Endothelial cell of umbilical vein (primary cell): ENCODE results near the gene TBX5. TPM values are rescaled to one million over a fixed set of nuclear protein-coding genes. Genes with fewer than 3 reads are reported as not detected.

ENCODE experiments used
- BruUV-seq: library from RNA; stranded (reverse); fragments of 400-500 nt; replicated peaks from 2 replicates; lab custom pipeline; 2021; lab: Mats Ljungman, UMichigan
- CTCF ChIA-PET: fragments of 300-600, 350-600 bp; sonication (Branson Sonifier 250); formaldehyde crosslinking; loops from one replicate; lab custom pipeline; 2021; ENCODE audit warnings: antibody characterized with exemption, inconsistent platforms; lab: Charles Lee
- POLR2A ChIA-PET: fragments of 300-600, 350-600 bp; sonication (Branson Sonifier 250); formaldehyde crosslinking; loops from one replicate; lab custom pipeline; 2021; ENCODE audit warnings: antibody characterized with exemption, inconsistent platforms; lab: Charles Lee
- DNase-seq: peaks from one replicate; pipeline ENCODE4 v3.0.0-alpha.2; 2011; ENCODE audit warnings: low read depth, low spot score
- FAIRE-seq: peaks from 2 replicates; lab custom pipeline; 2011; peaks lifted over from hg19 to GRCh38; lab: Jason Lieb, UNC
- H2AFZ ChIP-seq: 2 replicates; pipeline ENCODE4 v1.6.0; 2012; ENCODE audit warnings: low read depth, low read length, control low read depth, inconsistent platforms
- H3K27ac ChIP-seq: 2 replicates; pipeline ENCODE4 v1.5.1; 2011; ENCODE audit warnings: low read depth, mild to moderate bottlenecking, control low read depth, low read length, moderate library complexity; ENCODE audit not compliant: insufficient read depth
- H3K27me3 ChIP-seq, 2 experiments: 2 replicates each; pipeline versions ENCODE4 v1.6.0 to v1.6.1; 2011; ENCODE audit warnings: low read length in 2 of 2, mixed read lengths in 1 of 2; ENCODE audit not compliant: control insufficient read depth in 2 of 2, insufficient read depth in 2 of 2
- H3K36me3 ChIP-seq, 2 experiments: 2 replicates in 1 of 2; 3 replicates in 1 of 2; pipeline ENCODE4 v1.5.1; 2011; ENCODE audit warnings: low read length in 2 of 2, mild to moderate bottlenecking in 1 of 2, moderate library complexity in 1 of 2; ENCODE audit not compliant: control insufficient read depth in 2 of 2, insufficient read depth in 2 of 2; ENCODE audit errors: extremely low read depth in 1 of 2
- H3K4me1 ChIP-seq: 3 replicates; pipeline ENCODE4 v1.5.1; 2011; ENCODE audit warnings: mild to moderate bottlenecking, low read length; ENCODE audit not compliant: control insufficient read depth, insufficient read depth; ENCODE audit errors: extremely low read depth
- H3K4me2 ChIP-seq: 2 replicates; pipeline ENCODE4 v1.6.1; 2011; ENCODE audit warnings: low read length, control low read depth, mixed read lengths; ENCODE audit not compliant: insufficient read depth
- H3K4me3 ChIP-seq, 3 experiments: fragments of 200-600 bp in 1 of 3; sonication (generic), shearing (Covaris generic) in 1 of 3; replicated peaks in 1 of 3; 2 replicates each; pipeline ENCODE4 v1.5.1; 2011 to 2016; ENCODE audit warnings: control low read depth in 3 of 3, low read length in 3 of 3, mild to moderate bottlenecking in 2 of 3, inconsistent platforms in 1 of 3, low read depth in 1 of 3, moderate library complexity in 1 of 3; ENCODE audit not compliant: insufficient read depth in 1 of 3
- H3K79me2 ChIP-seq: 2 replicates; pipeline ENCODE4 v1.6.0; 2012; ENCODE audit warnings: low read length, inconsistent platforms; ENCODE audit not compliant: control insufficient read depth, insufficient read depth
- H3K9ac ChIP-seq: replicated peaks from 2 replicates; pipeline ENCODE3; 2011; ENCODE audit warnings: low read length, control low read depth; ENCODE audit not compliant: insufficient read depth; ENCODE audit errors: extremely low read depth
- H3K9me1 ChIP-seq: replicated peaks from 3 replicates; pipeline ENCODE4 v1.6.0; 2011; ENCODE audit warnings: mild to moderate bottlenecking, low read length; ENCODE audit not compliant: control insufficient read depth, insufficient read depth; ENCODE audit errors: extremely low read depth
- H3K9me3 ChIP-seq: replicated peaks from 2 replicates; pipeline ENCODE4 v1.5.1; 2012; ENCODE audit warnings: low read length, inconsistent platforms; ENCODE audit not compliant: control insufficient read depth, insufficient read depth
- H4K20me1 ChIP-seq: replicated peaks from 2 replicates; pipeline ENCODE3; 2011; ENCODE audit warnings: mild to moderate bottlenecking, low read length; ENCODE audit not compliant: control insufficient read depth, insufficient read depth; ENCODE audit errors: extremely low read depth
- EZH2 ChIP-seq: IDR thresholded peaks from 2 replicates; pipeline ENCODE4 v1.6.1; 2012; ENCODE audit warnings: borderline replicate concordance, low read depth, mild to moderate bottlenecking, moderate library complexity, low read length, inconsistent platforms; ENCODE audit not compliant: severe bottlenecking
- FOS ChIP-seq: IDR thresholded peaks from 2 replicates; pipeline ENCODE4 v1.6.1; 2011; ENCODE audit warnings: mild to moderate bottlenecking, low read length, moderate library complexity, borderline replicate concordance; ENCODE audit not compliant: insufficient read depth
- GATA2 ChIP-seq: IDR thresholded peaks from 2 replicates; pipeline ENCODE4 v1.7.0; 2011; ENCODE audit warnings: low read depth, mild to moderate bottlenecking, moderate library complexity, mixed read lengths, low read length; ENCODE audit not compliant: insufficient read length, insufficient read depth
- JUN ChIP-seq: IDR thresholded peaks from 2 replicates; pipeline ENCODE4 v1.6.1; 2011; ENCODE audit warnings: borderline replicate concordance, low read depth; ENCODE audit not compliant: insufficient read length, insufficient read depth
- MYC ChIP-seq: IDR thresholded peaks from one replicate; pipeline ENCODE4 v1.6.1; 2011; ENCODE audit warnings: mild to moderate bottlenecking, low read depth, low read length
- POLR2A ChIP-seq: IDR thresholded peaks from 2 replicates; pipeline ENCODE4 v1.6.1; 2012; ENCODE audit warnings: low read depth, mild to moderate bottlenecking, control low read depth, low read length
- POLR2AphosphoS5 ChIP-seq: IDR thresholded peaks from 2 replicates; pipeline ENCODE4 v1.6.1; 2012; ENCODE audit warnings: low read depth, mild to moderate bottlenecking, control low read depth, low read length, moderate library complexity; ENCODE audit not compliant: insufficient read depth
- dilution Hi-C: fragments of 300-500 bp; cut with MboI; formaldehyde crosslinking; loops from one replicate; pipeline ENCODE4 v1.15.0; 2019; ENCODE audit warnings: low sequenced_read_pairs; ENCODE audit not compliant: extremely low pct_ligation_motif_present
- intact Hi-C: fragments of 100-400 bp; cut with micrococcal nuclease; formaldehyde crosslinking; loops from one replicate; pipeline ENCODE4 v1.10.0; 2022
- polyA plus RNA-seq, 4 experiments: library from polyadenylated mRNA; depleted of rRNA in 3 of 4; stranded (reverse) in 3 of 4; unstranded in 1 of 4; fragments of >200 nt; gene quantifications; 2 replicates each; pipeline versions ENCODE4 v1.2.1 to v1.2.3, GENCODE V29; 2011 to 2012; ENCODE audit warnings: missing spikeins in 1 of 4
- total RNA-seq: library from RNA; stranded (reverse); gene quantifications from 2 replicates; pipeline ENCODE4 v1.2.3, GENCODE V29; 2021
- TF ChIP-seq, protein P1 (sequence below), 2 donors: IDR thresholded peaks; 1 replicate in 1 of 2; 2 replicates in 1 of 2; pipeline ENCODE4 v1.5.1; 2011; ENCODE audit warnings: low read length in 2 of 2, mild to moderate bottlenecking in 2 of 2, moderate library complexity in 2 of 2, control low read depth in 1 of 2, inconsistent platforms in 1 of 2, low read depth in 1 of 2; ENCODE audit not compliant: insufficient read depth in 1 of 2; ENCODE audit errors: extremely low read depth in 1 of 2
- TF ChIP-seq, protein P2 (sequence below): IDR thresholded peaks from 2 replicates; pipeline ENCODE4 v1.6.1; 2011; ENCODE audit not compliant: insufficient read depth, insufficient read length

TBX5 gene
- total and polyA plus RNA-seq, 2 donors (not counting 3 experiments of a cell fraction or from before 2014, with no cell fraction given), result not detected

DNA sequence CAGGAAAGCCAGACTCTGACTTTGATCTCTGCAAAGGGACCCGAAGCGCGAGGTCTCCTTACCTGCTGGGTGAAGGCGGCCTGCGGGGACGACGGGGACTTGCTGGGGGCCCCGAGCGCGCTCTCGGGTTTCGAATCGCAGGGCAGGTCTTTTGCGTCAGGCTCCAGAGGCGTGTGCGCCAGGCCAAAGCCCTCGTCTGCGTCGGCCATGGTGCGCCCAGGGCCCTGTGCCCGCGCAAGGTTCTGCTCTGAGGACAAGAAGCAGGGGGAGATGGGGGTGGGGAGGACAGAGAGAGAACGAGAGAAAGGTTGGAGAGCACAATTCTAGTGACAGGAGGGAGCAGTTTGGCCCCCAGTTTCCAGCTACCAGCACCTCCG is 2.3 kb downstream of the TBX5 start:
- H3K27ac ChIP-seq, result no peak overlapping the region
- no peaks in the 10 kb centered on the region for H3K36me3 ChIP-seq
- DNase-seq, result no peak
- H3K9ac ChIP-seq, result no peak overlapping the region
- no TSS peak for BruUV-seq
- intact Hi-C loops (no loop called here), dilution Hi-C loops (no loop called here)
- no peaks in the 10 kb centered on the region for H3K79me2 ChIP-seq
- TF ChIP-seq FOS (no peak), MYC (no peak), POLR2AphosphoS5 (no peak), EZH2 (no peak), GATA2 (no peak), JUN (no peak), POLR2A (no peak)
- TF ChIP-seq, protein P1, sequence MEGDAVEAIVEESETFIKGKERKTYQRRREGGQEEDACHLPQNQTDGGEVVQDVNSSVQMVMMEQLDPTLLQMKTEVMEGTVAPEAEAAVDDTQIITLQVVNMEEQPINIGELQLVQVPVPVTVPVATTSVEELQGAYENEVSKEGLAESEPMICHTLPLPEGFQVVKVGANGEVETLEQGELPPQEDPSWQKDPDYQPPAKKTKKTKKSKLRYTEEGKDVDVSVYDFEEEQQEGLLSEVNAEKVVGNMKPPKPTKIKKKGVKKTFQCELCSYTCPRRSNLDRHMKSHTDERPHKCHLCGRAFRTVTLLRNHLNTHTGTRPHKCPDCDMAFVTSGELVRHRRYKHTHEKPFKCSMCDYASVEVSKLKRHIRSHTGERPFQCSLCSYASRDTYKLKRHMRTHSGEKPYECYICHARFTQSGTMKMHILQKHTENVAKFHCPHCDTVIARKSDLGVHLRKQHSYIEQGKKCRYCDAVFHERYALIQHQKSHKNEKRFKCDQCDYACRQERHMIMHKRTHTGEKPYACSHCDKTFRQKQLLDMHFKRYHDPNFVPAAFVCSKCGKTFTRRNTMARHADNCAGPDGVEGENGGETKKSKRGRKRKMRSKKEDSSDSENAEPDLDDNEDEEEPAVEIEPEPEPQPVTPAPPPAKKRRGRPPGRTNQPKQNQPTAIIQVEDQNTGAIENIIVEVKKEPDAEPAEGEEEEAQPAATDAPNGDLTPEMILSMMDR (IDR thresholded peaks at IDR 0.05; ENCODE audit: extremely low read depth in 1 of 2, insufficient read depth in 1 of 2, low read depth in 1 of 2, low read length in 2 of 2), result no peak
- TF ChIP-seq, protein P2, sequence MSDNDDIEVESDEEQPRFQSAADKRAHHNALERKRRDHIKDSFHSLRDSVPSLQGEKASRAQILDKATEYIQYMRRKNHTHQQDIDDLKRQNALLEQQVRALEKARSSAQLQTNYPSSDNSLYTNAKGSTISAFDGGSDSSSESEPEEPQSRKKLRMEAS, result no peak
- peaks cover 81 to 85% of the 10 kb centered on the region in 2 experiments for H3K27me3 ChIP-seq
- H3K9me3 ChIP-seq, result no peaks in the 10 kb centered on the region
- no peak overlapping the region for H3K4me2 ChIP-seq
- no peaks in the 10 kb centered on the region for H3K9me1 ChIP-seq
- ChIA-PET POLR2A (no interaction called here), CTCF (no interaction called here)
- FAIRE-seq, result no peak
- no peaks in the 10 kb centered on the region for H3K4me1 ChIP-seq
- H4K20me1 ChIP-seq, result no peaks in the 10 kb centered on the region
- H3K4me3 ChIP-seq, result no peak overlapping the region
- no peak overlapping the region for H2AFZ ChIP-seq
